GM15510 (cell line): Measurements from ENCODE around the gene SMIM14.

ENCODE experiments used
- POLR2A ChIP-seq: IDR thresholded peaks from 3 replicates; pipeline ENCODE4 v1.6.1; 2011; ENCODE audit warnings: borderline replicate concordance; ENCODE audit not compliant: insufficient read length; ENCODE audit errors: extremely low read depth

SMIM14 gene

DNA sequence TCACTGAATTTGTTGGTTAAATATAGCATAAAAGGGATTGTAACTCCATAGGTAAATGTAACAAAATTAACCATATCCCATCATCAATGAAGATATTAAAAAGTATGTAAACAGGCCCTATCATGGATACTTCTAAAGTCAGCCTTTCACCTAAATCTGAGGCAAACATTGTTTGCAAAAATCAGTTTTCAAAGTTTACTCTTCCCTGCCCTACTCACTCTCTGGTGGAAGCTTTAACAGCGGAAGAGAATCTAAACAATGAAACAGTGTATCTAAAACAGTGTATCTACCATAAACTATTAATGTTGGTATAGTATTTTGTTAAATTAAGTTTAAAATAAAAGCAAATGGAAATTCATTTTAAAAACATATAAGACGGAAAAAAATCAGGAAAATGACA, 21.1 kb downstream of the SMIM14 start:
- TF ChIP-seq POLR2A = no peak

DNA sequence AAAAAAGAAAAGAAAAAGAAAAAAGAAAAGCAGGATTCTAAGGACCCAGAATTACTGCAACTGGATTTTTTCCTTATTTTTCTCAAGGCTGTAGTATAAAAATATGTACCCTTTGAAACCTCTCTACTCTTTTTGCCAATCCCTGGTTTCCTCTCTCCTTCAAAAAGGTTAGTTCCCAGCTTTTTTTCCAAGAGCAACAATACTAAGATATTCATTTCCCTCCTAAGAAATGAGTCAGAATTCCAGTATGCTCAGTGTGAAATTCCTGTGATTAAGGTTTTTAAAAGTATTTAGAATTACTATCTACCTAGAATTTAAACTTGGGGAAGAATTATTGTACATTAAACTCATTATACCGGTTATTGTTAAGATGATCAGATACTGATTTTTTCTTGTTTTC, 22.0 kb downstream of the SMIM14 start:
- TF ChIP-seq POLR2A = no peak

DNA sequence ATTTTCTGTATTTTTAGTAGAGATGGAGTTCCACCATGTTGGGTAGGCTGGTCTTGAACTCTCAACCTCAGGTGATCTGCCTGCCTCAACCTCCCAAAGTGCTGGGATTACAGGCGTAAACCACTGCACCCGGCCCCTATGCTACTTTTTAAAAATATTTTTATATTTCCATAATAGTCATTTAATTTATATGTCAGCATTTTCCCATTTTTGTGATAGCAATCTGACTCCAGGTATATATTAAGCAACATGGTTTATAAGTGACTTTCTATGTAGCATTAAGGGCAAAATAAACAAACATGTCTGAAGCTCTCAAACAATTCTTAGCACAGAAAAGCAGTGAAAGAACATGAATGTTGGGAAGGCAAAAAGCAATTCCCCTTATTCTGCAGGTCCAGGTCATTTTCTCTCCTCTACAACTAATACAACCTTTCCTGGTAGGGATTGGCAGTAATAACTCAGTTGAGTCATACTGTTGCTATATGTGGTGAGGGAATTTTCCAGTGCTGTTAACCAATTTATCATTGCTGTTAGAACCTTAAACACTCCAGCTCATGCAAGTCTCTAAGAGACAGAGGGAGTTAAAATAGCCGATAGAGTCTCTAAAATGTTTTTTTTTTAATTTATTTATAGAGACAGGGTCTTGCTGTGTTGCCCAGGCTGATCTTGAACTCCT, 24.0 kb downstream of the SMIM14 start:
- no peak for TF ChIP-seq POLR2A

DNA sequence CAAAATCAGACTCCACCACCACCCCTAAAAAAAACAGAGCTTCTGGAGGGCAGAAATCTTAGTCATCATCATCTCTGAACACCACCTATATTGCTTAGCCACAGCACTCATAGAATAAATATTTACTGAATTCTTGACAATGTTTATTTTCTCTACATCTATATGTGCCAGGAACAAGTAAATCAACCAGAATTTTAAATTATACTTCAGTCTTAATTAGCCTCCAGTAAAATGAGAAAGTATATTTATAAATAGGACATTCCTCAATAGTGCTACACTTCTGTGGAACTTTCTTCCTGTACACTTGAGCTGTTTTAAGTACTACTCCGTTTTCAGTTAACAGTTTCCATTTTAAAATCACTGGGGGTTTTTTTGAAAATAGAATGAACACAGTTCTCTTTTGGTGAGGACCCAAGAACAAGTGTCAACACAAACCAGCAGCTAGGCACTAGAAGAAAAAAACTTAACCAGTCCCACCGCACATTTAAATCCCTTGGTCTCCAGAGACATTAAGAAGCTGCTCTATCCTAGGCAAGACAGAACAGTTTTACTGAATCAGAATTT, 25.5 kb downstream of the SMIM14 start:
- no peak for TF ChIP-seq POLR2A

DNA sequence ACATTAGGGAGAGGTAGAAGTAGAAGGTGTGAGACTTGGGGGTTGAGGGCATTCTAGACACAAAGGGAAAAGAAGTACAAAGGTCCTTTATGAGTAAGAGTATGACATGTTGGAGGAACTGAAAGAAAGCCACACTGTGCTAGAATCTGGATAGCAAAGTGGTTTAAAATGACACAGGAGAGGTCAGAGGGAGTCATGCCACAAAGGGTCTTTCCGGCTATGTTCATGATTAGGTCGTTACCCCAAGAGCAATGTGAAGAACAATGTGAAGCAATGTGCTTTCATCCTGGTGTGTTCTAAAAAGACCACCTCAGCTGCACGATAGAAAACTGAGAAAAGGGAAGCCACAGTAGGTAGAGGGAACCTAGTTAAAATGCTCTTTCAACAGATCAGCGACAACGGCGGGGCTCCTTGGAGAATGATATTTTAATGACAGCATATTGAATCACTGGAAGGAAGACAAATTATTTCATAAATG, 29.2 kb downstream of the SMIM14 start:
- no peak for TF ChIP-seq POLR2A

DNA sequence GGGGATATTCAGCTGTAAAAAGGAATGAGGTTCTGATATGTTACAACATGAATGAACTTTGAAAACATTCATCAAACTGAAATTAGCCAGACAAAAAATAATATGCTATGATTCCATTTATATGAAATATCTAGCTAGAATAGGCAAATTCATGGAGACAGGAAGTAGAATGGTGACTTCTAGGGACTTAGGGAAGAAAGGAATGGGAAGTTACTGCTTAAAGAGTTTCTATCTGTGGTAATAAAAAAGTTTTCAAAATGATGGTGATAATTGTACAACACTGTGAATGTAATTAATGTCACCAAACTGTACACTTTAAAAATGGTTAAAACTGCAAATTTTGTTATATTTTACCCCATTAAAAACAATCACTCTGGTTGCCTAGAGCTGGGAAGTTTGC, 30.2 kb downstream of the SMIM14 start:
- TF ChIP-seq POLR2A = no peak

DNA sequence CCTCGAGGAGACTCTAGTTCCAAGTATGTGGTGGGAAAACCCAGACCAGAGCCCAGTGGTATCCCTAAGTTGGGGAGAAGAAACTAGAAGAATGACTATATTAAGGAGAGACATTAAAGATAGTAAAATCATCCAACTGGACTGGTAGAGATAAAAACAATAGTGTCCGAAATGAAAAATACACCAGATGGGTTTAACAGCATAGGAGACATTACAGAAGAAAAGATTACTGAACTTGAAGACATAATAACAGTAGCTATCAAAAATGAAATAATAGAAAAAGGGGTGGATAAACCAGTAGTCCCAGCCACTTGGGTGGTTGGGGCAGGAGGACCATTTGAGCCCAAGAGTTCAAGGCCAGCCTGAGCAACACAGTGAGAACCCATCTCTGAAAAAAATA, 31.9 kb downstream of the SMIM14 start:
- TF ChIP-seq POLR2A = no peak

DNA sequence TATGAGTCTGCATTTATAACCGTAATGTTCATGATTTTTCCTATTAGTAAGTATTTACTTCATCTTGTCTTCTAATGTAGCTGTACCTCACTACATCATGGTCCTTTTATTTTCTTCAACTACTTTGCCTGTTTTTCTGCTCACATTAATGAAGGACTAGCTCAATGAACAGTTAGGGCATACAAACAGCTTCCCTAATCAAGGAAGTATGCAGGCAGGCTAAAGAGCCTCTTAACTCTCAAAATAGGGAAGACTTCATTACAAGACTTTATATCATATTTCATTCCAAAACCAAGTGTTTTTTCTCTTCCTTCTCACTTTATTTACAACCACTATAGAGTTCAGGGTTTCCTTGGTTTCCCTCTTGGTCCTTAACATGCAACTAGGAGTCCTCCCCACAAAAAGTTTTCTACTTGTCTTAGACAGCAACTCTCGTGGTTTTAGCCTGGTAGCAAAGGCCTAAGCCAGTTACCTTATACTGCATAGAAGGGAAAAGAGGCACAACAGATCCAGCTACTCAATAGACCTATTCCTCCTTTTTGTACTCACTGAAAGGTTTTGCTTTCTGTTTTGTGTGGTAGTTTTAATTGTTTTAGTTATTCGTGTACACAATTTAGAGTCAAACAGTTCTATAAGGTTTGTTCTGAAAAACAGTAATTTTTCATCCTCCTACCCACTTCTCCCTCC, 40.8 kb downstream of the SMIM14 start:
- no peak for TF ChIP-seq POLR2A

DNA sequence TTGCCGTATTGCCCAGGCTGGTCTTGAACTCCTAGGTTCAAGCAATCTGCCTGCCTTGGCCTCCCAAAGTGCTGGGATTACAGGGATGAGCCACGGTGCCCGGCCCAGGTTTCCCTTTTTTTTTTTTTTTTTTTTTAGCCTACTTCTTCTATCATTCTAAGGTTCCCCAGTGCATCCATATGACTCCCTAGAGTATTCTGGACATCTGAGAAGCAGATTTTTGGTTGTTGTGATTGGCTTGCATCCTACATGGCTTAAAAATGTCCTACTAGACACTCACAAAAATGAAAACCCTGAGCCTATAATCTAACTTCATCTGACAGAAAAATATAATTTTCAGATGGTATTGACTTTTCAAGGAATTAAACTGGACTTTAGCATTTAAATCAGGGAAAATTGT, 41.7 kb downstream of the SMIM14 start:
- TF ChIP-seq POLR2A = no peak

DNA sequence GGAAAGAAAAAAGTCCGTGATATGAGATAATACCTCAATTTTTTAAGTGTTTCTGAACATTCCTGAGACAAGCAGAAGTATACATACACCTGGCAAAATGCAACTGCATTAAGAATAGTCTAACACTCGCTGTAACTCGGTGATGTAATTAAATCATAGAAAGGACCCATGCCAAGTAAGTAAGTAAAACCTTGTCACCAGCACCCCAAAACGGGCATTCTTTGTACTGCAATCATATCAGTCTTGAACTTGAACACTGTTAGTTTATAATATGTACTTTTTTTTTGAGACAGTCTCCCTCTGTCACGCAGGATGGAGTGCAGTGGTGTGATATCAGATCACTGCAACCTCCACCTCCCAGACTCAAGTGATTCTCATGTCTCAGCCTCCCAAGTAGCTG, 47.4 kb downstream of the SMIM14 start:
- TF ChIP-seq POLR2A = no peak

DNA sequence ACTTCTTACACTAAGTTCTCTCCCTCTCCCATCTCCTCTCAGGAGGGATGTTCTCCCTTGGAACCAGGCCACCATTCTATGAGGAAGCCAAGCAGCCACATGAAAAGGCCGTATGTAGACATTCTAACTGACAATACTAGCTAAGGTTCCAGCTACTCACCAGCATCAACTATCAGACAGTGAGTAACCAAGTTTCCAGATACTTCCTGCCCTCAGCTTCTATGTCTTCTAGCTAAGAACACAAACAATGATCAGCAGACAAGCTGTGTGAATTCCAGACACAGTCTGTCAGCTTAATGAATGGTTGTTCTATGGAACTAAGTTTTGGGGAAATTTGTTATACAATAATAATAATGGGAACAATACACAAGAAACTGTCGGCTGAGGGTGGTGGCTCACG, 50.8 kb downstream of the SMIM14 start:
- no peak for TF ChIP-seq POLR2A

DNA sequence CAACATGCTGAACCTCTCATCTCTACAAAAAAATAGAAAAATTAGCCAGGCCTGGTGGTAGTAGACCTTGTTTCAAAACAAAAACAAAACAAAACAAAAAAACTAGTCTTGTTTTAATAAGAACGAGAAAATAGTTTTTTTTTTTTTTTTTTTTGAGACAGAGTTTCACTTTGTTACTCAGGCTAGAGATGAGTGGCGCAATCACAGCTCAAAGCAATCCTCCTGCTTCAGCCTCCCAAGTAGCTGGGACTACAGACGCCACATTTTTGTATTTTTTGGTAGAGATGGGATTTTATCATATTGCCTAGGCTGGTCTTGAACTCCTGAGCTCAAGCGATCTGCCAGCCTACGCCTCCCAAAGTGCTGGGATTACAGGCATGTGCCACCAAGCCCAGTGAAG, 63.7 kb downstream of the SMIM14 start:
- TF ChIP-seq POLR2A = no peak

DNA sequence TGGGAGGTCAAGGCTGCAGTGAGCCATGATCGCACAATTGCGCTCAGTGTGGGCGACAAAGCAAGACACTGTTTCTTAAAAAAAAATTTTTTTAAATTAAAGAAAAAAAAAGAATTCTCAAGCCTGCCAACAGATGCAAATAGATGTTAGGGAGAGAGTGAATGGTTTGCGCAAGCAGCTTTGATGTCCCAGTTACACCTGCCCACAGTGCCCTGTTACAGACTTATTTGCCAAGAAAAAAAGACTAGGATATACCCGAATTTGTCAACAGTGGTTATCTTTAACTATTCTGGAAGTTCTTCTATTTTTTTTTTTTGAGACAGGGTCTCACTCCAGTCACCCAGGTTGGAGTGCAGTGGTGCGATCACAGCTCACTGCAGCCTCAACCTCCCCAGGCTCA, 67.2 kb downstream of the SMIM14 start:
- no peak for TF ChIP-seq POLR2A

DNA sequence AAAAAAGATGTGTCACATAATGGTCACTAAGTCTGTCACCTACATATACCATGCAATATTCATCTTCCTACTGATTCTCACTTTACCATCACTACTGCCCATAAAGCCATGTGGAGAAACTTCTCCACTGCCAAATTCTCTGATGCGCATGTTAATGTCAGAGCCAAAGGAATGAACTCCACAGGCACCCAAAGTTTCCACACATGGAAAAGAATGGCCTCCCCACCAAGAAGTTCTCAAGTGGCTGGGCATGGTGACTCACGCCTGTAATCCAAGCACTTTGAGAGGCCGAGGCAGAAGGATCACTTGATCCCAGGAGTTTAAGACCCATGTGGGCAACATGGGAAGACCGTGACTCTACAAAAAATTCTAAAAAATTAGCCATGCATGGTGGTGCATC, 67.6 kb downstream of the SMIM14 start:
- no peak for TF ChIP-seq POLR2A

DNA sequence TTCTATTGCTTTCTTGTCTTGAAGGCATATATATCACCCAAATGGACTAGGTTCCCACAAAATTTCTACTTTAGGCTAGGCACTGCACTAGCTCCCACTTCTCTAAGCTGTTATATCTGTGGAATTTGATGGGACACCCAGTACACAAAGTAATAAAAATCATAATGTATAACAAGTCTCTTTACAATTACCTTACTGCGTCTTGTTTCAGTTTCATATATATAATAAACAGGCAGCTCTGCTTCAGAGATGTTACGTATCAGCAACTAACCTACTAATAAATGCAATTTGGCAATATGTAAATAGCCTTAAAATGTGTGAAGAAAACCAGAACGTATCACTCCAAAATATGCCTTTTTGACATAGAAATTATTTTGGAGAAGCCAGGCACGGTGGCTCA, 69.5 kb downstream of the SMIM14 start:
- no peak for TF ChIP-seq POLR2A

DNA sequence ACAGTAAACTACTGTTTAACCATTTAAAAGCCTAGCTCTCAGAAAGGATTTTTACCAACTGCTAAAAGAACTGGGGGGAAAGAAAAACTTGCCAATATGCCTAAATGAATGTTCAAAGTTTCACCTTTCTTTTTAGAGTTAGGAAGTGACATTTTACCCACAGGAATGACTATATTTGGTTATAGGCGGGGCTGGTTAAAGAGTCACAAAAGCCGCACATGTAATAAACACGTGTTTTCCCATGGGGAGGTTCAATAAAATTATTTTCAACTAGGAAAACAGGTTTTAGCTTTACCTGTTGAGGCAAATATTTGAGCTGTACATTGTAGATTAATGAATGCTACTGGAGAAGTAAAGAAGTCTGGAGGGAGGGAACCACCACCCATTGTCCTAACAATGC, 69.9 kb downstream of the SMIM14 start:
- TF ChIP-seq POLR2A = no peak
